Measurements from ENCODE around the gene ABCB11.
"Not testable (repeated sequence)": the region's sequence is repeated elsewhere in the genome, so short reads cannot be mapped to it uniquely, and the experiment has no call there.

ABCB11 gene
- total RNA-seq = 0 to 0.27 (median 0) reads per million in 4 experiments

DNA sequence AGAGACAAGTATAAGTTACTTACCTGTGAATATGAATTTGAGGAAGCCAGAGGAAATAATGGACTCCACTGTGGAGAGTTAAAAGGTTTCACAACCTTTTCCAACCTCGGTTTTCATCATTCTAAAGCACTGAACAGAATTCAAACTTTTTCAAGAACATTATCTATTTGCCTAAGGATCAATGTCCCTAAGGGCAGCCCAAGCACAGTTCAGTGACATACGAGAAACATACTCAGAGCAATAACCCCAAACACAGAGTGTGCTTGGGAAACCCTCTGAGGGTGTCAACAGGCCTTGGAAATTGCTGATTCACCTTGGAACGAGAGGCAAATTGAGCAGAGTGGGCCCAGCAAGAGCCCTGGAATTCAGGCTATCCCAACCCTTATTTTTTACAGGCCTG lies at the start of gene ABCB11:
Gene ABCB11 (minus strand): TSS at position 123 of the 400 bp plus-strand sequence. CDS start 13,199 bp downstream, outside the sequence.
- DNase-seq = no peak

DNA sequence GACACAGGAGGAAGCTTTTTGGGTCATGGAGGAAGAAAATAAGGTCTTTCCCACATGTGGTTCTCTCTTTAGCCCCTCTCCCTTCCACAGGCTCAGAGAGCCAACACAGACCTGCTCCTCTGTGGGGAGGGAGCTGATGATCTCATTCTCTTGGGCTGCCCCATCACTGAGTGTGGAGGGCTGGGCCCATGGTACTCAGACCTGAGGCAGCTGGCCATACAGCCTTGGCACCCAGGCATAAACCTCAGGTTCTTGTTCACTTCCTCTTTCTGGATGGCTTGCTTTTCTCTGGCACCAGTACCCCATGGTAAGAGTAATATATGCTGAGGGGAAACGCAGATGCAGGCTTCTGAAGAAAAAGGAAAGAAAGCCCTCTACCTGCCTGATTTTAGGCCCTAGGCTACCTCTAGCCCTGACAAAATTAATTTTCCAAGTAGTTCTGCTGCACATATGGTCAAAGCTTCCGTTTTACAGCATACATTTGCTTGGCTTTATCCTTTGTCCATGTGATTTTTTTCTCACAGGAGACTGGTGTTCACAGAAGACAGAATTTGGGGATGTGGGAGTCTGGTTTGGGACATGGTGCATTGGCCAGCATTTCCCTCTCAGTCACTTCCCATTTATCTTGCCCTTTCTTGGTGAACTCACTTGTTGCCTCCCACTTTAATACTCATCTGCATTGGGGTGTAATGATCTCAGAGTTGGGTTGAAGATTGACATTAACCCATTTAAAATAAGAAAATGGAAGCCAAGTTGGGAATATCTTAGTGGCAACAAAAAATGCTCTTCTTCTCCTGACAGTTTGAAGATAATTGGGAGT lies 49.3 kb upstream of the ABCB11 start:
- DNase-seq = no peak

DNA sequence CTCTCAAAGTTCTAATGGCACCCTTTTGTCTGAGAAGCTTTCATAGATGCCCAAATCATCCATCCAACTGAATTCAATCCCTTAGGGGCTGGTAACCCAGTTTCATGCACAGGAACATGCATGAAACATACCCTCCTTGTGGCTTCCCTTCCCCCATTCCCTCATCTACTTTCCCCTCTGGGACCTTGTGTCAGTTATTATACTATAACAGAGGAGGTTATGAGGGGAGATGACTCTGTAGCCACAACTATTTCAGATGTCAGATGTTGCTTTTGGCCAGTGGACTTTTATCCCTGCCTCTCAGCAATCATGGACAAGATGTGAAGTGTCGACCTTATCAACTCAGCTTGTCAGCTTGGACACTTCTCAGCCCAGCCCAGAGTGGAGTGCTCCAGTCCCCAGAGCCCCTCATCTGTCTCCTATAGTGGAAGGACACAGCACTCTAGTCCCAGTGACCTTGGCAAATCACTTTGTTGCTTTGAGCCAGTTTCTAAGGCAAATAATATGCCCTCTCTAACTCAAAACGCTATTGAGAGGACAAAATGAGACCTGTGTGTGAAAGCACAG lies 46.6 kb upstream of the ABCB11 start:
- DNase-seq = no peak

- DNase-seq = no peak
These were observed 43.0 kb upstream of the ABCB11 start for GRCh38 chr2:169073963-169074751.

- DNase-seq = no peak
These were observed 42.3 kb upstream of the ABCB11 start for GRCh38 chr2:169073211-169073962.

- DNase-seq = no peak
These were observed 41.2 kb upstream of the ABCB11 start for GRCh38 chr2:169072163-169072925.

DNA sequence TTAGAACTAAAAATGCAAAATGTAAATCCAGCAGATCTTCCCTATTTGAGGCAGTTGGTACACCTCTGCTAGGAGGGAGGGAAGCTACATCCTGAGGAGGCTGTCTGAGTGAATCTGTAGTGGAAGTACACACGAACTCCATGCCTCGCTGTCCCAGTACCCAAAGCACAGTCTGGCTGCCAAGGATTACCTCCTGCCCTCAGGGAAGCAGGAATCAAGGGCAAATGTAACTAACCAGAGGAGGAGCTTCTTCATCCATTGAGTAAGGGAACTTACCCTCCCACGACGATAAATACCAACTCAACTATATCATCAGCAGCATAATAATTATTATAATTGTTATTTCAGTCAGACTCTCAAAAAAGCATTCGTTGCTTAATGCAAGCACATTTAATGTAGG lies 40.3 kb upstream of the ABCB11 start:
- DNase-seq = no peak

DNA sequence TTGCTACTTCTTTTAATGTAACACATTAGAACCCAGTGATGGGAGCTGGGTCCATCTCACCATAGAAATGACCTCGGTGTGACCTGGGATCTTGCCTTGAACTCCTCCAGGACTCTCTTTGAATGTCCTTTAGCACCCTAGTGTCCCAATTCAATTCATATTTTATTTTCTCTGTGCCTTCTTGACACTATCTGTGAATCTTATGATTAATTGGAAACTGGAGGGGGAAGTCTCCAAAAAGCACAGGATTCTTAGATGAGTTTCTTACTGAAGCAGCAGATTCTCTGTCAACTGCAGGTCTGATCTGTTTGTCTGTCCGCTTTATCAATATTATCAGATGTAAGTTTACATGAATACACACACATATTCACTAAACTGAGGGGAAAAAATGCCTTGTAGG lies 38.7 kb upstream of the ABCB11 start:
- no peak for DNase-seq

DNA sequence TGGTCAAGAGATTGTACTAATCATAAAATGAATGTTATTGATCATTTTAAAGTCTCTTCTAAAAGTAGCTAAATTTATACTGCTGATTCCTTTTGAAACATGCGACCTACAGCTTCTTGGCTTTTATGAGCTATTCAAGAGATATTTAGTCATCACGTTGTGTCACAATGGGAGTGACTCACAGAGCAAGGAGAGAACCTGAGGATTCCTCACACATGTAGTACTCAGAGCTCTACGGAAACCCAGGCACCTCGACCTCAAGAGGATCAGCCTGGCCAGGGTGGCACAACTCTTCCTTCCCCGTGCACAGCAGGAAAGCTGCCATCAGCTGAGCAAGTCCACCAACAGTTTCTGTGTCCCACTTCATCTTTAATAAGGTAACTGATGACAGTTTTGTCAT lies 38.2 kb upstream of the ABCB11 start, which contains the start of gene DHRS9:
Gene DHRS9 (plus strand): TSS at position 223 of the 400 bp plus-strand sequence. CDS start 12,019 bp downstream, outside the sequence.
- no peak for DNase-seq

- no peak for DNase-seq
These were observed 35.8 kb upstream of the ABCB11 start for GRCh38 chr2:169066897-169067296.

- no peak for DNase-seq
These were observed 34.9 kb upstream of the ABCB11 start for GRCh38 chr2:169065864-169066517.

GRCh38 chr2:169065422-169065821 lies 34.3 kb upstream of the ABCB11 start:
- no peak for DNase-seq

GRCh38 chr2:169064199-169064598 lies 33.1 kb upstream of the ABCB11 start:
- not testable (repeated sequence) for DNase-seq

- not testable (repeated sequence) for DNase-seq
These were observed 23.5 kb upstream of the ABCB11 start for GRCh38 chr2:169054575-169054974.

DNA sequence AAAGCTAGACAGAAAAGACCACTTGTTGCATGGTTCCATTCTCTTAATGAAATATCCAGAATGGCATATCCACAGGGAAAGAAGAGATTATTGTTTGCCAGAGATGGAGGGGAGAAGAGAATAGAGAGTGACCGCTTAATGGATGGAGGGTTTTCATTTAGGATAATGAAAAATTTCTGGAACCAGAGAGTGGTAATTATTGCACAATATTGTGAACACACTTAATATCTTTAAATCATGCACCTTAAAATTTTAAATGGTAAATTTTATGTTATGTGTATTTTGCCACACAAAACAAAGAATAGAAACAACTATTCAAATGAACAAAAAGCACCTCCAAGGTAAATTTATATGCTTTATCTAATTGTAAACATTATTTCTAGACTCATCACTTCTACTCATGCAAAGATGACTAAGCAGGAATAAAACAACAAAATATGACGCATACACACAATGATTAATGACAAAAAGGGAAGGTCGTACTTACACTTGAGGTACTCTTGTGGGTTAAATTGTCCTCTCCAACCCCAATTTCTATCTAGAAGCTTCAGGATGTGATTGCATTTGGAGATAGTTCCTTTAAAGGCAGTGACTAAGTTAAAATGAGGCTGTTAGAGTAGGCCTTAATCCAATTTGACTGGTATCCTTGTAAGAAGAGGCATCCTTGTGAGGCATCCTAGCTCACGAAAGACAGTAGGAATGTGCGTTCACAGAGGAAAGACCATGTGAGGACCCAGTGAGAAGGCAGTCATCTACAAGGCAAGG lies 19.5 kb upstream of the ABCB11 start:
- DNase-seq = no peak

DNA sequence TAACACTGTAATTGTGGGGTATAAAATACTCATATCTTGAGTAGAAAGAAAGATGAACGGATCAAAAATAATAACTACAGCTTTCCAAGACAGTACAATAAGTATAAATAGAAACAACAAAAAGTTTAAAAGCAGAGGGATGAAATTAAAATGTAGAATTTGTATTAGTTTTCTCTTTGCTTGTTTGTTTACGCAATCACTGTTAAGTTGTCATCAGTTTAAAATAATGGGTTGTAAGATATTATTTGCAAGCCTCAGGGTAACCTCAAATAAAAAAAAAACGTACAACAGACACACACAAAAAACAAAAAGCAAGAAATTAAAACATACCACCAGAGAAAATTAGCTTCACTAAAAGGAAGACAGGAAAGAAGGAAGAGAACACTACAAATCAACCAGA lies 18.0 kb upstream of the ABCB11 start:
- DNase-seq = no peak

DNA sequence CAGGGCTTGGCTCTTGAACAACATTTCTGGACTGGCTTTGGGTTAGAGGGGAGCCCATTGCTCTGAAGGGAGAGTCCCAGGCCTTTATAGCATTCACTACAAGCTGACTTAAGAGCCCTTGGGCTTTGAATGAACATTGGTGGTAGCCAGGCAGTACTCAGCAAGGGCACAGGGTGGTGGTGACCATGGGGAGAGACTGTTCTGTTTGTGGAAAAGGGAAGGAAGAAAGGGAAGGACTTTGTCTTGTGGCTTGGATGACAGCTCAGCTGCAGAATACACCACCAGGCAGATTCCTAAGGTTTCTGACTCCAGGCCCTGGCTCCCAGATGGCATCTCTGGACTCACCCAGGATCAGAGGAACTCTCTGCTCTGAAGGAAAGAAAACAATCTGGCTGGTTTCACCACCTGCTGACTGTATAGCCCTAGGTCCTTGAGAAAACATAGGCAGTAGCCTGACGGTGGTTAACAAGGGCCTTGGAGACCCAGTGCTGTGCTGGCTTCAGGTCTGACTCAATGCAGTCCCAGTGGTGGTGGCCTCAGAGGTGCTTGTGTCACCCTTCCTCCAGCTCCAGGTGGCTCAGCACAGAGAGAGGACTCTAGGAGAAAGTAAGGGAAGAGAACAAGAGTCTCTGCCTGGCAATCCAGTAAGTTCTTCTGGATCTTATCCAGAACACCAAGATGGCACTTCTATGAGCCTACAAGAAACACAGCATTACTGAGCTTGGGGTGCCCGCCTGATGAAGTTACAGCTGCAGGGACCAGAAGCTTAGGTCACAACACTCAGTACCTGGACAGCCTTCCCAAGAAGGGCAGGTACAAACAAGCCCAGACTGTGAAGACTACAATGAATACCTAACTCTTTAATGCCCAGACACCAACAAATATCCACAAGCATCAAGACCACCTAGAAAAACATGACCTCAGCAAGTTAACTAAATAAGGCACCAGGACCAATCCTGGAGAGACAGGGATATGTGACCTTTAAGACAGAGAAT lies 16.4 kb upstream of the ABCB11 start:
- no peak for DNase-seq

GRCh38 chr2:169046440-169047151 lies 15.5 kb upstream of the ABCB11 start:
- DNase-seq = no peak

- DNase-seq = no peak
These were observed 11.7 kb upstream of the ABCB11 start for GRCh38 chr2:169042856-169043255.

Measured in effector CD8-positive, alpha-beta T cell (primary cell).